ES-I3 (cell line): ENCODE measurements around the gene PRKCH.

Experiments used
- H3K36me3 ChIP-seq: 2 replicates; pipeline ENCODE4 v1.6.1; 2013; ENCODE audit warnings: mild to moderate bottlenecking, low read length, control low read depth, moderate library complexity; ENCODE audit not compliant: insufficient read depth
- H3K4me1 ChIP-seq: 2 replicates; pipeline ENCODE4 v1.6.1; 2013; ENCODE audit warnings: mild to moderate bottlenecking, control low read depth, low read length; ENCODE audit not compliant: insufficient read depth
- H3K9ac ChIP-seq: 2 replicates; pipeline ENCODE4 v1.6.1; 2013; ENCODE audit warnings: low read depth, mild to moderate bottlenecking, low read length, moderate library complexity
- H3K9me3 ChIP-seq: 2 replicates; pipeline ENCODE4 v1.6.1; 2013; ENCODE audit warnings: mild to moderate bottlenecking, low read length, moderate library complexity; ENCODE audit not compliant: control insufficient read depth, insufficient read depth

The PRKCH gene

GRCh38 chr14:61321385-61322010, at the start of gene PRKCH:
Gene PRKCH, plus strand, starts transcription at chr14:61321579. Its CDS starts 523 bp downstream, at chr14:61322102.
- H3K36me3 ChIP-seq: no peaks in the 10 kb centered on the region
- peak within 1 kb of the TSS; percentile 83 for H3K9ac ChIP-seq
- H3K9me3 ChIP-seq: no peaks in the 10 kb centered on the region
- no peaks in the 10 kb centered on the region for H3K4me1 ChIP-seq

DNA sequence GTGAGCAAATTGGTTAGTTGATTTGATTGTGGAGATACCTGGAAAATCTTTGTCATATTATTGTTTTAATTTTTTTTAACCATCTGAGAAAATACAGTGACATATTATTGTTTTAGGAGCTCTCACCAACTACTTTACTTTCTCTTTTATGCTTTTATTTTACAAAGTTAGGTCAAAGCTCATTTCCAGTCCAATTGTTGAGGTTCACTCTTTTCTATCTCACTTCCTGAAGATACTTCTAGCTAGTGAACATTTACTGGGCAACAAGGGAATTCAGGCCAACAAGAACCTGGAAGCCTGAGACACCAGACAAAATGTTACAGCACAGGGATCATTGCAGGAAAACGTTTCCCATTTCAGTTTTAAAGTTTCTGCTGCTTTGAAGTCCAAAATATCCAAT, 44.1 kb upstream of the PRKCH start:
- H3K4me1 ChIP-seq: no peaks in the 10 kb centered on the region
- H3K36me3 ChIP-seq: no peaks in the 10 kb centered on the region
- H3K9ac ChIP-seq: no peak overlapping the region
- no peaks in the 10 kb centered on the region for H3K9me3 ChIP-seq

- Histone ChIP-seq H3K36me3 (no peaks in the 10 kb centered on the region), H3K4me1 (no peaks in the 10 kb centered on the region), H3K9me3 (no peaks in the 10 kb centered on the region), H3K9ac (no peak overlapping the region)
Measured at GRCh38 chr14:61277784-61278183, 43.6 kb upstream of the PRKCH start.

GRCh38 chr14:61279082-61279481, 42.3 kb upstream of the PRKCH start:
- H3K4me1 ChIP-seq: no peaks in the 10 kb centered on the region
- H3K9ac ChIP-seq: no peak overlapping the region
- no peaks in the 10 kb centered on the region for H3K36me3 ChIP-seq
- H3K9me3 ChIP-seq: no peaks in the 10 kb centered on the region

GRCh38 chr14:61280092-61280525, 41.3 kb upstream of the PRKCH start:
- H3K9ac ChIP-seq: peak overlapping the region; percentile 76; the same call in 1 of the 2 replicates
- no peaks in the 10 kb centered on the region for H3K9me3 ChIP-seq
- no peaks in the 10 kb centered on the region for H3K36me3 ChIP-seq
- no peaks in the 10 kb centered on the region for H3K4me1 ChIP-seq

- Histone ChIP-seq H3K9ac (peak overlapping the region; percentile 76), H3K9me3 (no peaks in the 10 kb centered on the region), H3K4me1 (no peaks in the 10 kb centered on the region), H3K36me3 (no peaks in the 10 kb centered on the region)
Measured at GRCh38 chr14:61280526-61281185, 40.7 kb upstream of the PRKCH start.

DNA sequence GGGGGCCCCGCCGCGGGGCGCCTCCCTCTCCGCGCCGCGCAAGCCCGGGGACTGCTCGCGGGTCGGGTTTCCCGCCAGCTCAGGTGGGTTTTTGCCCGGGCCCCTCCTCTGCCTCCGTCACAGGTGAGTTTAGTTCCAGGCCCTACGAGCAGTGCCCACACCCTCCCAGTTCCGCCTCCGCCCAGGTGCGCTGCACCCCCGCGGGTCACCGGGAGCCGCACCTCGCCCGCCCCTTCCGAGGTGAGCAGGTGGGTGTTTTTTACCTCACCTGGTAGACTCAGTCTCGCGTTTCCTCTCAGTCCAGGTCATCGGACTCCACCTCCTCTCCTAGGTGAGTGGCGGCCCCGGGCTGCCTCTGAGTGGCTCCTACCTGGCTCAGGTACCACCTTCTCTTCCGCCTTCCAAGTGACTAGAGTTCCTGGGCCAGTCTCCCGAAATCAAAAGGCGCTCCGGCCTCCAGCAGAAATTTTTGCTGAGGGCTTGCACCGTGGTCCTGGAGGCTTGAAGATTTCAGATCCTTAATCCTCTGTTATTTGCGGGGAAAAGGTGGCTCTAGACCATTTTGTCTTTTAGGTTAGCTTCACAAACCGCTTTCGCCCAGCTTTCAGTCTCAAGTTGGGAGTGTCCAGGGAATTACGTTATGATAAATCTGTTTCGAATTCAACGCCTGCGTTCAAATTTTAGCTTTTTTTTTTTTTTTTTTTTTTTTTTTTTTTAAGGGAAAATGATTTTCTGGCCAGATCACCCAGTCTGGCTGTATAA, 40.0 kb upstream of the PRKCH start, which contains the start of gene TMEM30B:
TSS of gene TMEM30B (minus strand) at position 153 of the 762 bp plus-strand sequence. CDS start 191 bp downstream, outside the sequence.
- peak within 1 kb of the TSS; percentile 76 for H3K9ac ChIP-seq
- H3K36me3 ChIP-seq: no peaks in the 10 kb centered on the region
- no peaks in the 10 kb centered on the region for H3K4me1 ChIP-seq
- H3K9me3 ChIP-seq: no peaks in the 10 kb centered on the region

GRCh38 chr14:61281948-61282275, 39.5 kb upstream of the PRKCH start:
- Histone ChIP-seq H3K4me1 (no peaks in the 10 kb centered on the region), H3K9me3 (no peaks in the 10 kb centered on the region), H3K36me3 (no peaks in the 10 kb centered on the region), H3K9ac (0 out of 2 replicates have a peak overlapping the region, but pooled peaks have one; percentile 76)

GRCh38 chr14:61282746-61283145, 38.6 kb upstream of the PRKCH start:
- H3K9ac ChIP-seq: no peak overlapping the region
- no peaks in the 10 kb centered on the region for H3K9me3 ChIP-seq
- H3K36me3 ChIP-seq: no peaks in the 10 kb centered on the region
- H3K4me1 ChIP-seq: no peaks in the 10 kb centered on the region

GRCh38 chr14:61284001-61284400, 37.4 kb upstream of the PRKCH start:
- Histone ChIP-seq H3K36me3 (no peaks in the 10 kb centered on the region), H3K9me3 (no peaks in the 10 kb centered on the region), H3K4me1 (no peaks in the 10 kb centered on the region), H3K9ac (no peak overlapping the region)

DNA sequence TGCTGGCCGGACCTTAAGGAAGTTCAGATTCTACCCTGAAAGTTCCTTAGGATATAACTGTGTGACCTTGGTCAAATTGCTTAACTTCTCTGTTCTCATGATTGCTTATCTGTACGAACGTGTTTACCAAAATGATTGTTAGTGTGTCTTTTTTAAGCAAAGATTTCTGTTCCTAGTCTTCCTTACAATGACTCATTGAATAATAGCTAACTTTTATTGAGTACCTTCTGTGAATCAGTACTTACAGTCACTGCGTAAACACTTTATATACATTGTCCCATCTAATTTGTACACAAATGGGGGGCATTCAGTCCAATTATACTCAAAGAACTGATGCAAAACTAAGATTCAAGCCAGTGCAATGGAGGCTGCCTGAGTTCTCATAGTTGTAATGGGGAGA, 36.0 kb upstream of the PRKCH start:
- H3K9me3 ChIP-seq: no peaks in the 10 kb centered on the region
- H3K9ac ChIP-seq: no peak overlapping the region
- H3K4me1 ChIP-seq: no peaks in the 10 kb centered on the region
- no peaks in the 10 kb centered on the region for H3K36me3 ChIP-seq

- H3K4me1 ChIP-seq: no peaks in the 10 kb centered on the region
- H3K36me3 ChIP-seq: no peaks in the 10 kb centered on the region
- no peaks in the 10 kb centered on the region for H3K9me3 ChIP-seq
- H3K9ac ChIP-seq: no peak overlapping the region
Measured at GRCh38 chr14:61287196-61287595, 34.2 kb upstream of the PRKCH start.

DNA sequence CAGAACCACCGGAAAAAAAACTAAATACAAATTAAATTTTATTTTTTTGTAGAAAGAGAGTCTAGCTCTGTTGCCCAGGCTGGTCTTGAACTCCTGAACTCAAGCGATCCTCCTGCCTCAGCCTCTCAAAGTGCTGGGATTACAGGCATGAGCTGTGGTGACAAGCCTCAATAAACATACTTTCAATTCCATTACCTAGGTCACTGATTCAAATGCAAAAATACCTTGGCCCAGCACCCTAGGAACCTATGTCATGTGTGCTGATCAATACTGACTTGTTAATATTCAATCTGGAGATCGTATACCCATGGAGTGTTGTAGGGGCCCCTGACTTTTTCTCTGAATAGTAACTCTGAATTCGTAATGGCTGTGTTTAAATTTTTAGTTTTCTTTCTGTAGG, 33.2 kb upstream of the PRKCH start:
- no peaks in the 10 kb centered on the region for H3K36me3 ChIP-seq
- no peak overlapping the region for H3K9ac ChIP-seq
- H3K4me1 ChIP-seq: no peaks in the 10 kb centered on the region
- no peaks in the 10 kb centered on the region for H3K9me3 ChIP-seq

GRCh38 chr14:61288720-61289119, 32.7 kb upstream of the PRKCH start:
- Histone ChIP-seq H3K9me3 (no peaks in the 10 kb centered on the region), H3K36me3 (no peaks in the 10 kb centered on the region), H3K4me1 (no peaks in the 10 kb centered on the region), H3K9ac (no peak overlapping the region)

- Histone ChIP-seq H3K9me3 (no peaks in the 10 kb centered on the region), H3K9ac (no peak overlapping the region), H3K4me1 (no peaks in the 10 kb centered on the region), H3K36me3 (no peaks in the 10 kb centered on the region)
Measured at GRCh38 chr14:61290701-61291100, 30.7 kb upstream of the PRKCH start.
